HL-60/S4 (cell line): ENCODE measurements around the gene ULK4.
"Not testable (repeated sequence)": the region's sequence is repeated elsewhere in the genome, so short reads cannot be mapped to it uniquely, and the experiment has no call there.

ENCODE experiments used
- in situ Hi-C: fragments of 300-500 bp; cut with MboI; formaldehyde crosslinking; loops from 2 replicates; pipeline ENCODE4 v1.14.3; 2022; ENCODE audit warnings: low sequenced_read_pairs

ULK4 gene

GRCh38 chr3:41877741-41878140, 84.2 kb downstream of the ULK4 start:
- in situ Hi-C loops: loop anchor here (25.0 kb wide), 1 partner anchor 1540 kb away; no protein-coding TSS in a partner anchor

GRCh38 chr3:41874022-41874421, 87.9 kb downstream of the ULK4 start:
- in situ Hi-C loops: no loop called here

- in situ Hi-C loops: no loop called here
These were observed 89.7 kb downstream of the ULK4 start for GRCh38 chr3:41872157-41872556.

GRCh38 chr3:41867533-41867932, 94.4 kb downstream of the ULK4 start:
- in situ Hi-C loops: no loop called here

GRCh38 chr3:41866298-41866697, 95.6 kb downstream of the ULK4 start:
- in situ Hi-C loops: no loop called here

- in situ Hi-C loops: no loop called here
These were observed 98.9 kb downstream of the ULK4 start for GRCh38 chr3:41863024-41863423.

GRCh38 chr3:41860489-41860888, 101.4 kb downstream of the ULK4 start:
- in situ Hi-C loops: not testable (repeated sequence)

GRCh38 chr3:41854956-41855355, 106.9 kb downstream of the ULK4 start:
- in situ Hi-C loops: no loop called here

- in situ Hi-C loops: no loop called here
These were observed 108.2 kb downstream of the ULK4 start for GRCh38 chr3:41853540-41854196.

GRCh38 chr3:41848753-41849574, 112.9 kb downstream of the ULK4 start:
- in situ Hi-C loops: no loop called here

- in situ Hi-C loops: no loop called here
These were observed 114.2 kb downstream of the ULK4 start for GRCh38 chr3:41847679-41848078.

- in situ Hi-C loops: no loop called here
These were observed 115.1 kb downstream of the ULK4 start for GRCh38 chr3:41846850-41847249.

- in situ Hi-C loops: no loop called here
These were observed 116.1 kb downstream of the ULK4 start for GRCh38 chr3:41845826-41846225.

- in situ Hi-C loops: not testable (repeated sequence)
These were observed 117.6 kb downstream of the ULK4 start for GRCh38 chr3:41844256-41844655.

GRCh38 chr3:41840936-41841668, 120.8 kb downstream of the ULK4 start:
- in situ Hi-C loops: not testable (repeated sequence)

- in situ Hi-C loops: no loop called here
These were observed 125.4 kb downstream of the ULK4 start for GRCh38 chr3:41836360-41837134.

GRCh38 chr3:41833628-41834027, 128.3 kb downstream of the ULK4 start:
- in situ Hi-C loops: no loop called here

GRCh38 chr3:41819236-41819635, 142.7 kb downstream of the ULK4 start:
- in situ Hi-C loops: no loop called here

- in situ Hi-C loops: no loop called here
These were observed 153.3 kb downstream of the ULK4 start for GRCh38 chr3:41808618-41809017.

GRCh38 chr3:41808152-41808551, 153.8 kb downstream of the ULK4 start:
- in situ Hi-C loops: no loop called here
